ENCODE measurements around the gene CTNNA2.

Gene CTNNA2

GRCh38 chr2:80164375-80164774, 651.5 kb downstream of the CTNNA2 start:
- Histone ChIP-seq H3K9me3 (no peaks in the 10 kb centered on the region), H3K36me3 (no peaks in the 10 kb centered on the region), H3K4me1 (no peaks in the 10 kb centered on the region), H3K4me3 (ENCODE audit: low read depth, low read length) (no peak overlapping the region), H3K27me3 (no peaks in the 10 kb centered on the region)
- TF ChIP-seq CTCF (IDR thresholded peaks at IDR 0.05; ENCODE audit: low read depth, low read length) = no peak
- no peak for DNase-seq

- H3K27me3 ChIP-seq = no peaks in the 10 kb centered on the region
- H3K9me3 ChIP-seq = no peaks in the 10 kb centered on the region
- H3K4me3 ChIP-seq (ENCODE audit: low read depth, low read length) = no peak overlapping the region
- TF ChIP-seq CTCF (IDR thresholded peaks at IDR 0.05; ENCODE audit: low read depth, low read length) = no peak
- H3K4me1 ChIP-seq = no peaks in the 10 kb centered on the region
- DNase-seq = no peak
- no peaks in the 10 kb centered on the region for H3K36me3 ChIP-seq
Measured at GRCh38 chr2:80166483-80167171, 653.8 kb downstream of the CTNNA2 start.

GRCh38 chr2:80167284-80167808, 654.5 kb downstream of the CTNNA2 start:
- no peak for TF ChIP-seq CTCF (IDR thresholded peaks at IDR 0.05; ENCODE audit: low read depth, low read length)
- no peak for DNase-seq
- no peak overlapping the region for H3K4me3 ChIP-seq (ENCODE audit: low read depth, low read length)
- no peaks in the 10 kb centered on the region for H3K4me1 ChIP-seq
- H3K27me3 ChIP-seq = no peaks in the 10 kb centered on the region
- no peaks in the 10 kb centered on the region for H3K9me3 ChIP-seq
- H3K36me3 ChIP-seq = no peaks in the 10 kb centered on the region

GRCh38 chr2:80168037-80168436, 655.2 kb downstream of the CTNNA2 start:
- Histone ChIP-seq H3K4me1 (no peaks in the 10 kb centered on the region), H3K36me3 (no peaks in the 10 kb centered on the region), H3K4me3 (ENCODE audit: low read depth, low read length) (no peak overlapping the region), H3K9me3 (no peaks in the 10 kb centered on the region), H3K27me3 (no peaks in the 10 kb centered on the region)
- TF ChIP-seq CTCF (IDR thresholded peaks at IDR 0.05; ENCODE audit: low read depth, low read length) = no peak
- DNase-seq = no peak

GRCh38 chr2:80168801-80169200, 656.0 kb downstream of the CTNNA2 start:
- H3K9me3 ChIP-seq = no peaks in the 10 kb centered on the region
- no peak for DNase-seq
- H3K27me3 ChIP-seq = no peaks in the 10 kb centered on the region
- H3K4me3 ChIP-seq (ENCODE audit: low read depth, low read length) = no peak overlapping the region
- TF ChIP-seq CTCF (IDR thresholded peaks at IDR 0.05; ENCODE audit: low read depth, low read length) = no peak
- H3K36me3 ChIP-seq = no peaks in the 10 kb centered on the region
- H3K4me1 ChIP-seq = no peaks in the 10 kb centered on the region

GRCh38 chr2:80169811-80170594, 657.2 kb downstream of the CTNNA2 start:
- H3K27me3 ChIP-seq = no peaks in the 10 kb centered on the region
- no peak for DNase-seq
- no peaks in the 10 kb centered on the region for H3K4me1 ChIP-seq
- no peak overlapping the region for H3K4me3 ChIP-seq (ENCODE audit: low read depth, low read length)
- no peaks in the 10 kb centered on the region for H3K9me3 ChIP-seq
- H3K36me3 ChIP-seq = no peaks in the 10 kb centered on the region
- TF ChIP-seq CTCF (IDR thresholded peaks at IDR 0.05; ENCODE audit: low read depth, low read length) = no peak

Data from BE2C (cell line).